COLO668 (cell line): ENCODE measurements around the gene IVL.

Experiments used
- DNase-seq: peaks from one replicate; lab custom pipeline; 2025; ENCODE audit not compliant: unreplicated experiment; lab: John Stamatoyannopoulos, UW

IVL gene

GRCh38 chr1:152888126-152888525, 20.2 kb upstream of the IVL start:
- DNase-seq: no peak

GRCh38 chr1:152899027-152899426, 9.3 kb upstream of the IVL start:
- DNase-seq: no peak

- no peak for DNase-seq
These were observed 8.5 kb upstream of the IVL start for GRCh38 chr1:152899883-152900282.

GRCh38 chr1:152901631-152902030, 6.7 kb upstream of the IVL start:
- DNase-seq: no peak

- no peak for DNase-seq
These were observed 5.7 kb upstream of the IVL start for GRCh38 chr1:152902636-152903035.

- no peak for DNase-seq
These were observed 3.5 kb upstream of the IVL start for GRCh38 chr1:152904688-152905440.

GRCh38 chr1:152906023-152906565, 2.3 kb upstream of the IVL start:
- DNase-seq: no peak

GRCh38 chr1:152909206-152909605, 860 bp downstream of the IVL start:
- no peak for DNase-seq

- no peak for DNase-seq
These were observed 4.1 kb downstream of the IVL start for GRCh38 chr1:152912471-152912870.

GRCh38 chr1:152912900-152913299, 4.6 kb downstream of the IVL start:
- no peak for DNase-seq

- DNase-seq: no peak
These were observed 9.4 kb downstream of the IVL start for GRCh38 chr1:152917794-152918193.

- DNase-seq: no peak
These were observed 10.7 kb downstream of the IVL start for GRCh38 chr1:152919071-152919470.

- no peak for DNase-seq
These were observed 15.8 kb downstream of the IVL start for GRCh38 chr1:152924191-152924590.

GRCh38 chr1:152926091-152926490, 17.7 kb downstream of the IVL start:
- no peak for DNase-seq

GRCh38 chr1:152928671-152929070, 20.3 kb downstream of the IVL start:
- no peak for DNase-seq

GRCh38 chr1:152932170-152932811, 23.9 kb downstream of the IVL start:
- DNase-seq: no peak

GRCh38 chr1:152933196-152933595, 24.9 kb downstream of the IVL start:
- no peak for DNase-seq

- DNase-seq: no peak
These were observed 32.3 kb downstream of the IVL start for GRCh38 chr1:152940614-152941013.

GRCh38 chr1:152941037-152941711, 32.8 kb downstream of the IVL start:
- no peak for DNase-seq

GRCh38 chr1:152942161-152942560, 33.8 kb downstream of the IVL start:
- no peak for DNase-seq

- DNase-seq: no peak
These were observed 37.9 kb downstream of the IVL start for GRCh38 chr1:152946248-152946647.
